K562 (cell line): ENCODE data around the gene HAP1. TPM values are rescaled to one million over a fixed set of nuclear protein-coding genes. Genes with fewer than 3 reads are reported as not detected.

Experiments
- E2F8 ChIP-seq: fragments of 450-650 bp; IDR thresholded peaks from 2 replicates; pipeline ENCODE4 v1.7.1; 2018; ENCODE audit warnings: mild to moderate bottlenecking, low read depth; ENCODE audit not compliant: partially characterized antibody
- HMBOX1 ChIP-seq: sonication (generic); IDR thresholded peaks from 2 replicates; pipeline ENCODE4 v1.6.1; 2016
- KDM4B ChIP-seq, 2 experiments: fragments of 450-650 bp in 1 of 2; sonication (generic) in 1 of 2; IDR thresholded peaks; 2 replicates each; pipeline ENCODE4 v1.6.1; 2016 to 2017; ENCODE audit warnings: borderline replicate concordance in 2 of 2, antibody characterized with exemption in 1 of 2, low read depth in 1 of 2, mild to moderate bottlenecking in 1 of 2
- KLF13 ChIP-seq: fragments of 450-650 bp; IDR thresholded peaks from 2 replicates; pipeline ENCODE4 v1.6.1; 2016; ENCODE audit warnings: missing genetic modification characterization, low read depth, mild to moderate bottlenecking, missing compliant biosample characterization, moderate library complexity, borderline replicate concordance
- KLF6 ChIP-seq: fragments of 250-450 bp; sonication (Bioruptor Pico); IDR thresholded peaks from 2 replicates; pipeline ENCODE4 v1.4.0; 2020; ENCODE audit warnings: mild to moderate bottlenecking, moderate library complexity, borderline replicate concordance
- MXI1 ChIP-seq: IDR thresholded peaks from 2 replicates; pipeline ENCODE4 v1.6.1; 2011; ENCODE audit warnings: low read depth, mild to moderate bottlenecking, improper control_type of control experiment, low read length
- NCOA6 ChIP-seq: fragments of 450-650 bp; IDR thresholded peaks from 2 replicates; pipeline ENCODE4 v1.6.1; 2017; ENCODE audit warnings: mild to moderate bottlenecking
- RNF2 ChIP-seq: sonication (generic); IDR thresholded peaks from 2 replicates; pipeline ENCODE4 v1.6.1; 2016
- SIRT6 ChIP-seq: IDR thresholded peaks from one replicate; pipeline ENCODE4 v1.6.1; 2012; ENCODE audit warnings: low read depth, mild to moderate bottlenecking, control low read depth, inconsistent platforms, low read length, moderate library complexity
- SMAD4 ChIP-seq: fragments of 250-450 bp; sonication (Bioruptor Pico); conservative IDR thresholded peaks from 2 replicates; pipeline ENCODE4 v1.8.0; 2021; ENCODE audit warnings: inconsistent platforms, mild to moderate bottlenecking, moderate library complexity
- SPI1 ChIP-seq: IDR thresholded peaks from 2 replicates; pipeline ENCODE4 v1.6.1; 2011; ENCODE audit warnings: low read depth, low read length, control low read depth, borderline replicate concordance
- TAF1 ChIP-seq: IDR thresholded peaks from 2 replicates; pipeline ENCODE4 v1.6.1; 2011; ENCODE audit warnings: mild to moderate bottlenecking, low read length, moderate library complexity; ENCODE audit not compliant: insufficient read depth, control insufficient read depth, severe bottlenecking; ENCODE audit errors: extremely low read depth
- TRIM24 ChIP-seq, 2 experiments: fragments of 450-650 bp; IDR thresholded peaks; 2 replicates each; pipeline ENCODE4 v1.6.1; 2016
- ZNF239 ChIP-seq: fragments of 250-450 bp; sonication (Bioruptor Pico); IDR thresholded peaks from 2 replicates; pipeline ENCODE4 v1.4.0; 2020; ENCODE audit warnings: mild to moderate bottlenecking
- ZNF384 ChIP-seq: IDR thresholded peaks from 2 replicates; pipeline ENCODE4 v1.6.1; 2012; ENCODE audit warnings: low read depth, low read length, improper control_type of control experiment
- ZNF436 ChIP-seq: fragments of 250-450, 450-650 bp; sonication (Bioruptor Pico); formaldehyde crosslinking; IDR thresholded peaks from 2 replicates; pipeline ENCODE4 v1.7.0; 2020; ENCODE audit warnings: mild to moderate bottlenecking
- ZNF766 ChIP-seq: fragments of 200-800 bp; sonication (Bioruptor generic); conservative IDR thresholded peaks from 2 replicates; pipeline ENCODE4 v1.6.1; 2016; ENCODE audit warnings: missing genetic modification characterization, missing compliant biosample characterization
- polyA plus RNA-seq, 8 experiments: library from polyadenylated mRNA; depleted of rRNA in 4 of 8; stranded (reverse) in 5 of 8; unstranded in 3 of 8; fragments of >200 nt; fragmentation: Nextera tagmentation in 2 of 8; fragmentation: Illumina TruSeq in 1 of 8; extraction: Ambion mirVana in 2 of 8; extraction: Trizol in 1 of 8; gene quantifications; 2 replicates each; pipeline versions ENCODE4 v1.2.1 to v1.2.3, GENCODE V29; 2011 to 2014; ENCODE audit warnings: inconsistent platforms in 1 of 8, missing spikeins in 1 of 8
- total RNA-seq, 7 experiments: library from RNA; depleted of rRNA in 6 of 7; stranded (reverse); fragments of >200 nt in 6 of 7; fragmentation: Illumina TruSeq in 2 of 7; extraction: Trizol in 2 of 7; gene quantifications; 2 replicates each; pipeline versions ENCODE4 v1.2.1 to v1.2.3, GENCODE V29; 2011 to 2021; ENCODE audit warnings: low replicate concordance in 1 of 7
- TF ChIP-seq, protein P1 (sequence below): fragments of 250-450 bp; sonication (Bioruptor Pico); IDR thresholded peaks from 2 replicates; pipeline ENCODE4 v1.9.0; 2021; ENCODE audit warnings: mild to moderate bottlenecking, inconsistent platforms
- TF ChIP-seq, protein P2 (sequence below): fragments of 250-450 bp; sonication (Bioruptor Pico); IDR thresholded peaks from 2 replicates; pipeline ENCODE4 v1.8.0; 2021; ENCODE audit warnings: moderate library complexity, mild to moderate bottlenecking, inconsistent platforms
- TF ChIP-seq, protein P3 (sequence below): fragments of 250-450 bp; sonication (Bioruptor Pico); IDR thresholded peaks from 2 replicates; pipeline ENCODE4 v1.8.0; 2022; ENCODE audit warnings: inconsistent platforms, mild to moderate bottlenecking, moderate library complexity, borderline replicate concordance

HAP1 gene
- total and polyA plus RNA-seq, 9 of the 15 experiments (the other 6 are each of a cell fraction or from before 2014, with no cell fraction given): under 0.01 to 0.09 (median 0.04) TPM; not detected in 6

- TF ChIP-seq ZNF766 (CRISPR knock-in tag) (peak; percentile 75), NCOA6 (no peak), SMAD4 (CRISPR knock-in tag) (0 out of 2 replicates have a peak, but pooled peaks have one; percentile 22), KLF13 (0 out of 2 replicates have a peak, but pooled peaks have one; percentile 24), KDM4B (IDR thresholded peaks at IDR 0.05; ENCODE audit: borderline replicate concordance in 2 of 2, low read depth in 1 of 2) (no peak), E2F8 (no peak), ZNF239 (no peak), SPI1 (peak; percentile 40; the same call in 1 of the 2 replicates), TAF1 (peak; percentile 22), ZNF384 (no peak), KLF6 (no peak), HMBOX1 (peak; percentile 94), SIRT6 (no peak), RNF2 (peak; percentile 90), MXI1 (no peak), TRIM24 (IDR thresholded peaks at IDR 0.05) (no peak; a peak in 2 of 4 replicates), ZNF436 (no peak)
- TF ChIP-seq, protein P1, sequence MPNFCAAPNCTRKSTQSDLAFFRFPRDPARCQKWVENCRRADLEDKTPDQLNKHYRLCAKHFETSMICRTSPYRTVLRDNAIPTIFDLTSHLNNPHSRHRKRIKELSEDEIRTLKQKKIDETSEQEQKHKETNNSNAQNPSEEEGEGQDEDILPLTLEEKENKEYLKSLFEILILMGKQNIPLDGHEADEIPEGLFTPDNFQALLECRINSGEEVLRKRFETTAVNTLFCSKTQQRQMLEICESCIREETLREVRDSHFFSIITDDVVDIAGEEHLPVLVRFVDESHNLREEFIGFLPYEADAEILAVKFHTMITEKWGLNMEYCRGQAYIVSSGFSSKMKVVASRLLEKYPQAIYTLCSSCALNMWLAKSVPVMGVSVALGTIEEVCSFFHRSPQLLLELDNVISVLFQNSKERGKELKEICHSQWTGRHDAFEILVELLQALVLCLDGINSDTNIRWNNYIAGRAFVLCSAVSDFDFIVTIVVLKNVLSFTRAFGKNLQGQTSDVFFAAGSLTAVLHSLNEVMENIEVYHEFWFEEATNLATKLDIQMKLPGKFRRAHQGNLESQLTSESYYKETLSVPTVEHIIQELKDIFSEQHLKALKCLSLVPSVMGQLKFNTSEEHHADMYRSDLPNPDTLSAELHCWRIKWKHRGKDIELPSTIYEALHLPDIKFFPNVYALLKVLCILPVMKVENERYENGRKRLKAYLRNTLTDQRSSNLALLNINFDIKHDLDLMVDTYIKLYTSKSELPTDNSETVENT (CRISPR knock-in tag): no peak
- TF ChIP-seq, protein P2, sequence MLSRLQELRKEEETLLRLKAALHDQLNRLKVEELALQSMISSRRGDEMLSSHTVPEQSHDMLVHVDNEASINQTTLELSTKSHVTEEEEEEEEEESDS (CRISPR knock-in tag): no peak
- TF ChIP-seq, protein P3, sequence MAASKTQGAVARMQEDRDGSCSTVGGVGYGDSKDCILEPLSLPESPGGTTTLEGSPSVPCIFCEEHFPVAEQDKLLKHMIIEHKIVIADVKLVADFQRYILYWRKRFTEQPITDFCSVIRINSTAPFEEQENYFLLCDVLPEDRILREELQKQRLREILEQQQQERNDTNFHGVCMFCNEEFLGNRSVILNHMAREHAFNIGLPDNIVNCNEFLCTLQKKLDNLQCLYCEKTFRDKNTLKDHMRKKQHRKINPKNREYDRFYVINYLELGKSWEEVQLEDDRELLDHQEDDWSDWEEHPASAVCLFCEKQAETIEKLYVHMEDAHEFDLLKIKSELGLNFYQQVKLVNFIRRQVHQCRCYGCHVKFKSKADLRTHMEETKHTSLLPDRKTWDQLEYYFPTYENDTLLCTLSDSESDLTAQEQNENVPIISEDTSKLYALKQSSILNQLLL (CRISPR knock-in tag): no peak
Observed at GRCh38 chr17:41678907-41679739, 55.3 kb downstream of the HAP1 start (continued).
